PC-3 (cell line): ENCODE data around the gene AGPAT3. TPM values are rescaled to one million over a fixed set of nuclear protein-coding genes. Genes with fewer than 3 reads are reported as not detected.
A peak's percentile ranks its signal among the peaks of the same experiment; 100 is the strongest.

Experiments used
- ATAC-seq: fragments of 200-7000 bp; cut with Tn5 transposase; 2 replicates; pipeline ENCODE4 v1.9.1; 2020; ENCODE audit warnings: mild to moderate bottlenecking, moderate library complexity
- BruUV-seq: library from RNA; stranded (reverse); fragments of 400-500 nt; replicated peaks from 2 replicates; lab custom pipeline; 2021; lab: Mats Ljungman, UMichigan
- CTCF ChIA-PET: fragments of 300-600 bp; sonication (Branson Sonifier 250); formaldehyde crosslinking; loops from one replicate; lab custom pipeline; 2022; ENCODE audit warnings: antibody characterized with exemption; lab: Charles Lee
- POLR2A ChIA-PET: fragments of 300-600 bp; sonication (Branson Sonifier 250); formaldehyde crosslinking; loops from one replicate; lab custom pipeline; 2022; ENCODE audit warnings: antibody characterized with exemption; ENCODE audit not compliant: unreplicated experiment; lab: Charles Lee
- DNase-seq: peaks from one replicate; pipeline ENCODE4 v3.0.0-alpha.2; 2015
- H2AFZ ChIP-seq: fragments of 300-600 bp; sonication (generic); 2 replicates; pipeline ENCODE4 v1.6.0; 2016; ENCODE audit warnings: antibody characterized with exemption, low read length
- H3F3A ChIP-seq: fragments of 300-600 bp; sonication (generic); one replicate; pipeline ENCODE4 v1.6.0; 2017; ENCODE audit warnings: antibody characterized with exemption, low read length, control low read depth, mild to moderate bottlenecking; ENCODE audit not compliant: unreplicated experiment
- H3K27ac ChIP-seq: fragments of 300-600 bp; sonication (generic); 2 replicates; pipeline ENCODE4 v1.5.1; 2016; ENCODE audit warnings: mild to moderate bottlenecking, low read length
- H3K27me3 ChIP-seq: fragments of 300-600 bp; sonication (generic); 2 replicates; pipeline ENCODE4 v1.6.1; 2016; ENCODE audit warnings: low read length, mixed read lengths
- H3K36me3 ChIP-seq: fragments of 300-600 bp; sonication (generic); 2 replicates; pipeline ENCODE4 v1.6.1; 2016; ENCODE audit warnings: low read depth, mixed run types, low read length, mixed read lengths
- H3K4me1 ChIP-seq: fragments of 300-600 bp; sonication (generic); 2 replicates; pipeline ENCODE4 v1.5.1; 2016; ENCODE audit warnings: low read length; ENCODE audit not compliant: insufficient read depth
- H3K4me2 ChIP-seq: fragments of 300-600 bp; sonication (generic); 2 replicates; pipeline ENCODE4 v1.6.0; 2016; ENCODE audit warnings: low read length
- H3K4me3 ChIP-seq: fragments of 300-600 bp; sonication (generic); 2 replicates; pipeline ENCODE4 v1.5.1; 2016; ENCODE audit warnings: mild to moderate bottlenecking, low read length, mixed read lengths
- H3K79me2 ChIP-seq: fragments of 300-600 bp; sonication (generic); 2 replicates; pipeline ENCODE4 v1.6.1; 2017; ENCODE audit warnings: low read length, mixed read lengths
- H3K9ac ChIP-seq: fragments of 300-600 bp; sonication (generic); 2 replicates; pipeline ENCODE4 v1.6.0; 2016; ENCODE audit warnings: mild to moderate bottlenecking, low read length
- H3K9me2 ChIP-seq: fragments of 300-600 bp; sonication (generic); replicated peaks from 2 replicates; pipeline ENCODE4 v1.6.1; 2016; ENCODE audit warnings: mixed run types, low read length, mixed read lengths
- H3K9me3 ChIP-seq: fragments of 300-600 bp; sonication (generic); 2 replicates; pipeline ENCODE4 v1.6.1; 2016; ENCODE audit warnings: low read length, mixed read lengths
- H4K20me1 ChIP-seq: fragments of 300-600 bp; sonication (generic); 2 replicates; pipeline ENCODE4 v1.6.1; 2016; ENCODE audit warnings: low read length, mixed read lengths
- EZH2 ChIP-seq: fragments of 300-600 bp; sonication (generic); IDR thresholded peaks from one replicate; pipeline ENCODE4 v1.6.1; 2017; ENCODE audit warnings: antibody characterized with exemption, mild to moderate bottlenecking, low read length; ENCODE audit not compliant: unreplicated experiment
- EZH2phosphoT487 ChIP-seq: fragments of 300-600 bp; sonication (generic); IDR thresholded peaks from 2 replicates; pipeline ENCODE4 v1.6.1; 2018; ENCODE audit warnings: mild to moderate bottlenecking, antibody characterized with exemption, low read length, borderline replicate concordance
- intact Hi-C: fragments of 100-400 bp; cut with micrococcal nuclease; formaldehyde crosslinking; loops from 2 replicates; pipeline ENCODE4 v1.9.0; 2023
- total RNA-seq: library from RNA; depleted of rRNA; stranded (reverse); fragments of >200 nt; gene quantifications from 2 replicates; pipeline ENCODE4 v1.2.3, GENCODE V29; 2014
- TF ChIP-seq, protein P1 (sequence below): fragments of 300-600 bp; sonication (generic); conservative IDR thresholded peaks from 2 replicates; pipeline ENCODE4 v1.5.1; 2017; ENCODE audit warnings: antibody characterized with exemption, low read depth, mild to moderate bottlenecking, low read length

AGPAT3 gene
- total RNA-seq, 1 experiment from 2014 or later = 76.1 TPM

- H3K27me3 ChIP-seq = no peaks in the 10 kb centered on the region
- peak overlapping the region; percentile 87 for H3K4me3 ChIP-seq
- TF ChIP-seq EZH2 = no peak
- no peak for TF ChIP-seq EZH2phosphoT487
- TF ChIP-seq, protein P1, sequence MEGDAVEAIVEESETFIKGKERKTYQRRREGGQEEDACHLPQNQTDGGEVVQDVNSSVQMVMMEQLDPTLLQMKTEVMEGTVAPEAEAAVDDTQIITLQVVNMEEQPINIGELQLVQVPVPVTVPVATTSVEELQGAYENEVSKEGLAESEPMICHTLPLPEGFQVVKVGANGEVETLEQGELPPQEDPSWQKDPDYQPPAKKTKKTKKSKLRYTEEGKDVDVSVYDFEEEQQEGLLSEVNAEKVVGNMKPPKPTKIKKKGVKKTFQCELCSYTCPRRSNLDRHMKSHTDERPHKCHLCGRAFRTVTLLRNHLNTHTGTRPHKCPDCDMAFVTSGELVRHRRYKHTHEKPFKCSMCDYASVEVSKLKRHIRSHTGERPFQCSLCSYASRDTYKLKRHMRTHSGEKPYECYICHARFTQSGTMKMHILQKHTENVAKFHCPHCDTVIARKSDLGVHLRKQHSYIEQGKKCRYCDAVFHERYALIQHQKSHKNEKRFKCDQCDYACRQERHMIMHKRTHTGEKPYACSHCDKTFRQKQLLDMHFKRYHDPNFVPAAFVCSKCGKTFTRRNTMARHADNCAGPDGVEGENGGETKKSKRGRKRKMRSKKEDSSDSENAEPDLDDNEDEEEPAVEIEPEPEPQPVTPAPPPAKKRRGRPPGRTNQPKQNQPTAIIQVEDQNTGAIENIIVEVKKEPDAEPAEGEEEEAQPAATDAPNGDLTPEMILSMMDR = no peak
- DNase-seq (peak; percentile 50), ATAC-seq (peak; percentile 30)
- peak overlapping the region; percentile 53 for H3K27ac ChIP-seq
- H3K9ac ChIP-seq = peak overlapping the region; percentile 82
- no peaks in the 10 kb centered on the region for H3F3A ChIP-seq
- H4K20me1 ChIP-seq = no peaks in the 10 kb centered on the region; the same call in 1 of the 2 replicates
- H3K9me3 ChIP-seq = no peaks in the 10 kb centered on the region
- ChIA-PET CTCF (no interaction called here), POLR2A (interaction anchor here (0.6 kb wide), 1 partner anchor 31 kb away, joined by 3 read pairs; no protein-coding TSS in a partner anchor)
- peaks cover 26% of the 10 kb centered on the region for H3K4me1 ChIP-seq
- no peaks in the 10 kb centered on the region for H3K9me2 ChIP-seq
- intact Hi-C loops = loop anchor here (5.0 kb wide), 1 partner anchor 54 kb away; no protein-coding TSS in a partner anchor
- peak overlapping the region; percentile 93 for H3K4me2 ChIP-seq
- no TSS peak for BruUV-seq
- peak overlapping the region; percentile 17 for H2AFZ ChIP-seq
- peaks cover 58% of the 10 kb centered on the region for H3K79me2 ChIP-seq
- peaks cover 7% of the 10 kb centered on the region; the same call in 1 of the 2 replicates for H3K36me3 ChIP-seq
These were observed 1.2 kb downstream of the AGPAT3 start for GRCh38 chr21:43866260-43866629.

- H3K4me3 ChIP-seq = peak overlapping the region; percentile 87
- H3K9me3 ChIP-seq = no peaks in the 10 kb centered on the region
- CTCF ChIA-PET = no interaction called here
- peak; percentile 41 for ATAC-seq
- peak overlapping the region; percentile 82 for H3K9ac ChIP-seq
- peak overlapping the region; percentile 93 for H3K4me2 ChIP-seq
- DNase-seq = peak; percentile 46
- peak overlapping the region; percentile 53 for H3K27ac ChIP-seq
- no peaks in the 10 kb centered on the region for H3F3A ChIP-seq
- intact Hi-C loops = loop anchor here (5.0 kb wide), 1 partner anchor 54 kb away; no protein-coding TSS in a partner anchor
- POLR2A ChIA-PET = interaction anchor here (0.6 kb wide), 1 partner anchor 32 kb away, joined by 3 read pairs; no protein-coding TSS in a partner anchor
- peaks cover 63% of the 10 kb centered on the region for H3K79me2 ChIP-seq
- no peak for TF ChIP-seq EZH2
- no peak for TF ChIP-seq EZH2phosphoT487
- TF ChIP-seq, protein P1 = no peak
- H2AFZ ChIP-seq = peak overlapping the region; percentile 17
- no TSS peak for BruUV-seq
- peaks cover 26% of the 10 kb centered on the region for H3K4me1 ChIP-seq
- no peaks in the 10 kb centered on the region for H3K9me2 ChIP-seq
- no peaks in the 10 kb centered on the region; the same call in 1 of the 2 replicates for H4K20me1 ChIP-seq
- no peaks in the 10 kb centered on the region for H3K27me3 ChIP-seq
- H3K36me3 ChIP-seq = peaks cover 7% of the 10 kb centered on the region; the same call in 1 of the 2 replicates
These were observed 1.8 kb downstream of the AGPAT3 start for GRCh38 chr21:43866659-43867331.

DNA sequence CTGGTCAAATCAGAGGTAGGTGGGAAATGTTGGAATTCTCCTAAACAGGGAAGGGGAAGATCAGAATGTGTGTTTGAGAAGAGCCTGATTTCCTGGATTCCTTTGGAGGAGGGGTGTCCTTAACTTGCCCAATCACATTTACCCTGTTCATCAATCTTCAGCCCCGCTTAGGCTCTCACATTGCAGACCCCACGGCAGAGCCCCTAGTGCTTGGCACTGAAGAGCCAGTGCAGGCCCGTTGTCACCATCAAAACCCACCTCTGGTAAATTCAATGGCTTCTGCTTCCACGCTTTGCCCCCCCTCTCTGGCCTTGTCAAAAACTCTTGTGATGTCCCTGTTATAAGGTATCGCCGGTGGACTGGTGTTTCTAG lies 2.3 kb downstream of the AGPAT3 start:
- DNase-seq (no peak), ATAC-seq (no peak)
- no peak for TF ChIP-seq EZH2phosphoT487
- TF ChIP-seq, protein P1 = no peak
- Histone ChIP-seq H2AFZ (peak overlapping the region; percentile 17), H3K9me2 (no peaks in the 10 kb centered on the region), H3K27ac (peak overlapping the region; percentile 53), H3F3A (no peaks in the 10 kb centered on the region), H3K4me2 (peak overlapping the region; percentile 93), H4K20me1 (no peaks in the 10 kb centered on the region; the same call in 1 of the 2 replicates), H3K79me2 (peaks cover 66% of the 10 kb centered on the region), H3K9me3 (no peaks in the 10 kb centered on the region), H3K9ac (peak overlapping the region; percentile 82), H3K4me3 (peak overlapping the region; percentile 87), H3K27me3 (no peaks in the 10 kb centered on the region), H3K36me3 (peaks cover 7% of the 10 kb centered on the region; the same call in 1 of the 2 replicates), H3K4me1 (peaks cover 26% of the 10 kb centered on the region)
- intact Hi-C loops = loop anchor here (5.0 kb wide), 1 partner anchor 55 kb away; no protein-coding TSS in a partner anchor
- BruUV-seq = TSS peak; percentile 22
- CTCF ChIA-PET = no interaction called here
- POLR2A ChIA-PET = no interaction called here
